ENCODE measurements around the gene HYAL3.

GRCh38 chr3:50299638-50299928 lies 378 bp upstream of the HYAL3 start:
- TF ChIP-seq EZH2 (IDR thresholded peaks at IDR 0.05; ENCODE audit: low read length, unreplicated experiment) (no peak), CTCF (conservative IDR thresholded peaks at IDR 0.05; ENCODE audit: low read depth, low read length) (no peak), EZH2phosphoT487 (IDR thresholded peaks at IDR 0.05; ENCODE audit: borderline replicate concordance, low read length) (no peak)
